ENCODE measurements around the gene CLEC10A.

- TF ChIP-seq CTCF (IDR thresholded peaks at IDR 0.05) (no peak), POLR2A (IDR thresholded peaks at IDR 0.05) (no peak)
Observed at GRCh38 chr17:7047566-7047965, 32.5 kb downstream of the CLEC10A start.
